GM12891 (cell line): ENCODE data around the gene C17orf100.

Experiments used
- POLR2A ChIP-seq: IDR thresholded peaks from 2 replicates; pipeline ENCODE4 v1.6.1; 2011; ENCODE audit warnings: low read depth, low read length, control low read depth
- POLR2AphosphoS5 ChIP-seq: IDR thresholded peaks from 2 replicates; pipeline ENCODE4 v1.6.1; 2011; ENCODE audit warnings: low read depth, low read length, control low read depth
- POU2F2 ChIP-seq: IDR thresholded peaks from 2 replicates; pipeline ENCODE4 v1.6.1; 2011; ENCODE audit warnings: low read depth, mild to moderate bottlenecking, control low read depth, low read length, moderate library complexity
- TAF1 ChIP-seq: IDR thresholded peaks from 2 replicates; pipeline ENCODE4 v1.6.1; 2011; ENCODE audit warnings: low read depth, low read length, control low read depth

DNA sequence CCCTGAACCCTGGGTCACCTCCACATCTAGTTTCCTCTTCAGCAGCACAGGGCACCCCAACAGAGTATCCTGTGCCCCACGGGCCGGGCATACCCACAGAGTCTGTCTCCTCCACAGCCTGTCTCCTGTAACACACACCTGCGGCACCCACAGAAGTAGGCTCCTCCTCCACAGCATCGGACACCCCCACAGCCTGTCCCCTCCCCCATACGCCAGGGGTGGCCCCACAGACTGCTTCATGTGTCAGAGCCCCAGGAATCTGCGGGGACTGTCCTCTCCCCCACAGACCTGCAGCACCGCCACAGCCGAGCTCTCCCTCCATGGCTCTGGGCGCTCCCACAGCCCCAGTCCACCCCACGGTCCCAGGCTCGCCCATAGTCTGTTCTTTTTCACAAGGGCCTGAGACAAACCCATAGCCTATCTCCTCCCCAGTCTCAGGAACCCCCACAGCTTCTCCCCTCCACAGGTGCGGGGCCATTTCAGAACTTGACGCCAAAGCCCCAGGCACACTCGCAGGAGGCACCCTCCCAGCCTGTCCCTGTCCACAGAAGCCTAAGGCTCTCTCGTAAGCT, 12.5 kb upstream of the C17orf100 start:
- TF ChIP-seq TAF1 (no peak), POLR2A (no peak), POLR2AphosphoS5 (no peak), POU2F2 (no peak)
